DMS153 (cell line): Measurements from ENCODE around the gene GPC5.
A peak's percentile ranks its signal among the peaks of the same experiment; 100 is the strongest.
"Not testable (repeated sequence)": the region's sequence is repeated elsewhere in the genome, so short reads cannot be mapped to it uniquely, and the experiment has no call there.

Source experiments
- DNase-seq: peaks from one replicate; lab custom pipeline; 2025; lab: John Stamatoyannopoulos, UW

GPC5 gene

DNA sequence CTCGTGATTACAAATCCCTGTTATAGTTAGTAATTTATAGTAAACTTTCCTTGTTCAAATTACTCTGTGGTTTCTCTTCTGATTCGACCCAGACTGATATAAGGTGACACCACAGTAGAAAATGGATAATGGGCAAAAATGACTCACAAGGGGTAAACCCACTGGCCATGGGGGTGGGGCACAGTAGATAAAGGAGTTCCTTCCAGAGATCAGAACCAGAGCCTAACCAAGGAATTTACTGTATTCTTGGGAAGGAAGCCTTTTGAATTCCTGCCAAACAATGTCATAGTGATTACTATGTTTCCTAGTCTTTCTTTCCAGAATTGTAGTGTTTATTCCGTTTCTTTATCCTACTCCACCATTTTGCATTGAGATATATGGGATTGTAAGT lies 29.0 kb upstream of the GPC5 start:
- no peak for DNase-seq

DNA sequence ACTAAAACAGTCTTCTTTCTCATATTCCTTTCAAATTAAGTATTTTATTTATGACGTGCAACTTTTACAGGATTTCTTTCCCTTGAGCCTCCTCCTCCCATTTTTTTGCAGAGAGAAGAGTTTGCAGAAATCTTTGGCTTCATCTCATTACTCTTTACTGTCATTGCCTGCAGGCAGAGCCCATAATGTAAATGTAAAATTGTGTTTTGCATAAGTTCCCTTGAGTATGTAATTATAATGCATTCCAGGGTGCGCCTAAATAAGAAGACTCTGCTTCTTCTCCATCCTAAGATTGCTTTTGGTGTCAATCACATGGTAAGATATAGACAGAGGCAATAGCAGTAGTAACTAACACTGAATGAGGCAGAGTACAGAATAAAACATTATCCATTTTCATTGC lies 27.9 kb upstream of the GPC5 start:
- no peak for DNase-seq

DNA sequence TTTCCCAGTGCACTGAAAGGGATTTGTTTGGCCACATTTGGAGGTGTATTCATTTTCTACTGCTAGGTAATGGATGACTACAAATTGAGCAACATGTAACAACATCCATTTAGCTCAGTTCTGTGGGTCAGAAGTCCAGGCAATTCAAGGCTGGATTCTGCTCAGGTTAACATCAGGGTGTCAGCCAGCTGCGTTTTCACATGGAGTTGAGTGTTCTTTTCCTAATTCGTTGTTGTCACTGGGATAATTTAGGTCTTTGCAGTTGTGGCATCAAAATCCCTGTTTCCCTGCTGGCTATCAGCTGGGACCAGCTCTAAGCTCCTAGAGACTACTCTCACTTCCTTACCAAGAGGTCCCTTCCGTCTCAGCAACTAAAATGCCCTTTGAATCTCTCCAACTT lies 25.5 kb upstream of the GPC5 start:
- DNase-seq: no peak

DNA sequence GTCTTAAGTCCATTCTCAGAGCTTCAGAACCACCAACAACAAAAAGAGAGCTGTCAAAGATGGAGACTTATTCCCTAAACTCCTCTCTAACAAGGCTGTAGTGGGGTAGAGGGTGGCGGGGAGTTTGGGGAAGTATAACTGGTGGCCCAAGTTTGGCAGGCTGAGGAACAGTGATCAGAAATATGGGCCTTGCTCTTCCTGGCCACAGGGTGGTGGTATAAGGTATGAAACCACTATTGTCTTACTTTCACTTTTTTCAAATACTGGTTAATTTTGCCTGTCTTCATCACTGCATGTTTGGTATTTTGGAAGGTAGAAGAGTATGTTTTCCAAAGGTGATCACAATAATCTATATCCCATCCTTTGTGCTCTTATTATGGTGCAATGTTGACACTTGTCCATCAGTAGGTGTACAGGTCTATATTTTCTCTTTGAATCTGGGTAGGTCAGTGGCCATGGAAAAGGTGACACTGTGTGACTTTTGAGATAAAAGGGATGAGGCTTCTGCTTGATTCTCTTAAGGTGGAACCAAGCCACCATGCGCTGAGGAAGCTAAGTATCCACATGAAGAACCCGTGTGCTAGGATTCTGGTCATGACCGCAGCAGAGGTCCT lies 23.2 kb upstream of the GPC5 start:
- DNase-seq: no peak

DNA sequence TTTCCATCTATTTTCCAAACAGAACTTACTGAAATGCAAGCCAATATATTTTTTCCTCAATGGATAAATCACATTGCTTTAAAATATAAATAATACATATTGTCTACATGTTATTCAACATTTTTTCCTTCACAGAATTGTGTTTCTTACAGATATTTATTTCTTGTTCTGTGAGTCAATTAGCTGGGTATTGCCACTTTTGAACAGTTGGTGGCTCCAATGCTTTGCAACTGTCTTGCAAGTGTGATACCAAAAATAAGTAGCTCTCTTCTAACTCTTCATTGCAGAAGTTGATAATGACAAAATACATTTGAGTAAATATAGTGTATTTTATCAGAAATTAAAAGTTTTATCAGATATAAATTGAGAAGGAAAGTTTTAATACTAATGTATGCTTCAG lies 17.1 kb upstream of the GPC5 start:
- no peak for DNase-seq

DNA sequence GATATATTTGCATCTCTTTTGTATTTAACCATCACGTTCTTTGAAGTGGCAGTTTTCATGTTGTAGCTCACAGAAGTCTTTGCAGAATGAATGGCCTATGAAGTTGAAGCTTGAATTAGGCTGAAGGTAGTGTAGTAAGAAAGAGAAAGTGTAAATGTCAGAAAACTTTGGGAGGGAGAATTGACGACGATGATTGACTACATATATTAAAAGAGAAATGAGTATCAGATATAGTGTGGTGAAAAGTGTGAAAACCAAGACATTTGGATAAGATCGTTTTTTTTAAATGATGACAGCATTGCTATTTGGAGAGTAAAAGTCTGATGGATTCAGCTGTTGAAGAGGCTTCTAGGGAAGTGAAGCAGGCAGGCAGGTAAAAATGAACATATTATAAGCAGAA lies 14.6 kb upstream of the GPC5 start:
- no peak for DNase-seq

DNA sequence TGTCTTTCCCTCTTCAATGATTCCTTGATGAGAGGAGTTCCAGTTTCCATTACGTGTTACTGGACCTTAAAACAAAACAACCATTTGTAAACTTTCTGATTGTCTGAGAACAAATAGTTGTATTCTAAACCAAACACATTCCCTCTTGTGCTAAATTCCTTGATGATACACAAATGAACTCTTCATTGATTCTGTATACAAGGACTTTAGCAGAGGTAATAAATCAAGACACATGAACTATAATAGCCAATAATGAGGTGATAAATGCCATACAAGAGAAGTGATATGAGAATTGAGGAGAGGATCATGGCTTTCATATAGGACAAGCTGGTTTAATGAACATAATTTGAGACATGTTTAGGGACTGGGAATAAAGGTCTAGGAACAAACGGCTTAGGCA lies 13.5 kb upstream of the GPC5 start:
- DNase-seq: no peak

DNA sequence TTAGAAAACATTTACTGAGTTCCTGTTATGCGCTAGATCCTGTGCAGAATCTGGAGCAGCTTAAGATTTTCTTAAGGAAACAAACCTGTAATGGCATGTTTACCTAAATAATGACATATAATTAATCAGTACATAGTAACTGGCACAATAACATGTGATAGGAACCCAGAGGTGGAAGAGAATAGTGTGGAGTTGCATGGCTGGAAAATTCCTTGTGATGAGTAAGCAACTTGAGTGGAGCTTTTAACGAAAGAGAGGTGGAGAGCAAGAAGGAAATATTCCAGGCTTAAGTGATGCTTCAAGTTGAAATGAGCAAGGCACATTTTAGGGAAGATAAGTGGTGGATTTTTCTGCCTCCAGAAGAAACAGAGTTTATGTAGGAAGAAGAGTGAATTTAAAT lies 9.2 kb upstream of the GPC5 start:
- DNase-seq: no peak

DNA sequence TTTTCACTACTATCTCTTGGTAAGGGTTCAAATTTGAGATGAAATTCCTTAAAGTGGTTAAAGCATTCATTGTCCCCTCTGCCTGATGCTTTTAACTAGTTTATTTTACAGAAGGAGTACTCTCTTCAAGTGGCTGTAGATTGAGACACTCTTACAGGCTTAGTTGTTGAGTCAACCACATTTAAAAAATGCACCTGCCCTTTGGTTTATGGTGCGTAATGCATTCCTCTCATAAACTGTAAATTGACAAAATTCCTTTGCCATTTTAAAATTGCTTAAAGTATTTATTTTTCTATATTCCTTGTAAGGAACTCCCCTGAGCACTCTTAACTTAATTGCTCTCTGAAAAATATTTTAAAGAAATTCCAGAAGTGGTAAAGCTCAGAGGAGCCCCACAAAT lies 826 bp upstream of the GPC5 start:
- no peak for DNase-seq

DNA sequence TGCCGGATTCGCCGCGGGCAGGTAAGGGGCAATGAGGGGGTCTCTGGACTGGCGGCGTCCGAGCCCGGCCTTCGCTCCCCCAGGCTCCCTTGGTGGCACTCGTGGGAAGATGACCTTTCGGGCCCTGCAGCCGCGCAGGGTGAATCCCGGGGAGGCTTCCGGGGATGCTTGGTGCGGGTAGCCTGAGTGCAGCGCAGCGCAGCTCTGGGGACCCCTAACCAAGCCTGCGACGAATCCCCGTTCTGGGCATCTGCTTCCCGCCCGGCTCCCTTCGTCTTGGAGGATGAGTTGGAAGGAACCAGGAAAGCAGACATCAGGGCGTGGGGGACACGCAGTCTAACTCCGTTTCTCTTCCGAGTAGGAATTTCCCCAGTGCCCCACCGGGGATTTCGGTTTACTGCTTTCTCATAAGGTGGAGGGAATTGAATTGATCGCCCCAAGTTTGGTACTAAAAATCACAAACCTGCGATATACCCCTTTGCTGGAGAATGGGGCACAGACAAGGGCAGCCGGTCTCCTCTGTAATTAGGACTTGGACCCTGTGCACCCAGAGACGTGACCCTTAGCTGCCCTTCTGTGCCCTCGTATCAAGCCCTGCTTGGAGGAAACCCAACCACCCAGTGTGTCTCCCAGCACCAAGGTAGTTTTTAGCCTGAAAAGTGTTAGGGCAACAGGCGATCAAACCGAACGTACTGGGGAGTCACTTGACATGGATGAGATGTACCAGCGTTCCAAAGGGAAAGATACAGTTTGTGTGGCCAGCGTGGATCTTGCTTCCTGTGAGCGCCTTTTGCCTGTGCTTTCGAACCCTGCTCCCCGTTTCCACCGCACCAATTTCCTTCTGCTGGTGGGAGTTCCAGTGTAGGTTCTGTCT lies 1.0 kb downstream of the GPC5 start:
- DNase-seq: no peak

DNA sequence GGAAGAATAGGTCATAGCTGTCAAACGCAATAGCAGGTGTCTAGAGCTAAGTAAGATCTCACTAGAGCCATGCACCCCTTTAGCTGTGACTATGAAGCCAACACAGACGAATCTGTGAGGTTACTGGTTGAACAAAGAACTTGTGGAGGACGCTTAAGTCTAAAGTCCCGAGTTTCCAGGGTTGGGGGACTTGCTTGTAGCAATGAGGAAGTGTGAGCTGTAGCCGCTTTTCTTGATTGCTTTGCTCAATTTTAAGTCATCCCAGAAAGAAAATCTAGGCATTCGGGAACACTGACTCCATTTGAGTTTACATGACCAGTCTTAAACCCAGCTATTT lies 1.6 kb downstream of the GPC5 start:
- DNase-seq: no peak

DNA sequence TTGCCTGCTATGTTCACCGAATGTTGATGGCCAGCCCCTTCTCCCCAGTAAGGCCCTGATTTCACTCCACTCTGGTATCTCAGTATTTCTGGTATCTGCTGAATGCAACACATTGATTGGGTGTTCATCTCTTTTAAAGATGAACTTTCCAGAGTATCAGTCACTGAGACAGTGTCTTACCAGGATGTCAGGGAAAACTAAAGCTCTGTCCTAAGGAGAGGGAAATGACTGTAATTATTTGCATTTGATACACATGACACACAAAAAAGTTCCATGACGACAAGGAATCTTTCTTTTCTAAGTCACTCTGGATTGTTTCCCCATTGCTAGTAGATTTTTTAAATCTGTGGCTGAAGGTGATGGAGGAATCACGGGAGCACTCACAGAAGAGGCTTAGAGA lies 2.2 kb downstream of the GPC5 start:
- no peak for DNase-seq

DNA sequence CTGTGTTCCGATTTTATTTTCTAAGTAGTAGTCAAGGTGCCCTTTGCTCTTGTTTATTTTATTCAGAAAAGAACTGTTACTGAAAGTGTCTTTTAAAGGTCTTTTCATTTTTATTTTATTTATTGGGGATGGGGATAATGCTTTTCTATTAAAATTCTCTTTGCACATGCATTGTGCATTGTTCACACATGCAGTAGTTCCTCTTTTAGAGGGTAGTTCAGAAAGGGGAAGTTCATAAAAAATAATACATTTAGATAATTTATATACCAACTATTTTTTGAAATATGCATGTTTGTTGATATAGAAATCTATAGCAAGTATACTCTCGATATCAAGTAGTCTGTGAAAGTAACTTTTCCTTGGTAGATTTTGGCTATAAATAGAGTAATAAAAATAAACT lies 3.5 kb downstream of the GPC5 start:
- no peak for DNase-seq

DNA sequence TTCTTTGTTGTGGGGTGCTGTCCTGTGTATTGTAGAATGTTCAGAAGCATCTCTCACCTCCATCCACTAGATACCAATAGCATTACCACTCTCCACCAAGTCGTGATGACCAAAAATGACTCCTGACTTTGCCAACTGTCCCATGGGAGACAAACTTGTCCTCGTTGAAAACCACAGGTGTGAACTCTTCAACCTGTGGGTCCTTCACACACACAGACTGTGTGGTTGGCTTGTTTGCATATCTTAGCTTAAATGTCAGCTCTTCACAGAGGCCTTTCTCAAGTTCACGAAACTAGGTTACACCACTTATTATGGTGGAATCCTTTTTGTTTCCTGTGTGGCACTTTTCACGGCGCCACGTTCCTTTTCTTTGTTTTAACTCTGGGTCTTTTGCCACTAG lies 6.8 kb downstream of the GPC5 start:
- no peak for DNase-seq

DNA sequence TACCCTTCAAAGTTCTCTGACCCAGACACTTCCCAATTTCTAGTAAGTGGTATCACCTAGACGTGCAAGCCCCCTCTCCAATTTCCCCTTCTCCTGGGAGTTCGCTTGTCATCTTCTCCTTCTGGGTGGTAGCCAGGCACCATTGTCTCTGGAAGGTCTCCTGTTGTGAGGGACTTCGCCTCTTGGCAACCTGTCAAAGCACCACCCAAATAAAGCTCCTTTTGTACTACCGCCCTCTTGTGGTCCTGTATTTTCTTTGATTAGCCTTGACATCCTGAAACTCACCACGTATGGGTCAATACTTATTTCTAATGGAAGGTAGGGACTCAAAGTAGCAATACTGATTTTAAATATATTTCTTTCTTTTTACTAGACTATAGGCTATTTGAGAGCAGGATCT lies 8.2 kb downstream of the GPC5 start:
- peak; percentile 5 for DNase-seq

DNA sequence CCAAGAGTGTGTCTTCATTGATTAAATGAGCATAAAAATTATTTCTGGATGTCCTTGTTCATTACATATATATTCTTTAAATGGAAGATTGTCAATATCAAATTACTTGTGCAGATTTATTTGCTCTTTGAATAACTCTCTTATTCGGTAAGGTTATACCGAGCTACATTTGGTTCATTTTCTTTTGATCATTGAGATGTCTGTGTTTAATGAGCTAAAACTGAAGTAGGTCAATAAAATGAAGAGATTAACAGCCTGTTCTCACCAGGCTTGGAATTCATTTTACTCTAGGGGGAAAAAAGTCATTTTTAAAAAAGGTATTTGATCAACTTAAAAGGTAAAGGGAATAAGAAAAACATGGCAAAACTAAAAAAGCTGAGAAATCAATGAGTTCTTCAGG lies 10.6 kb downstream of the GPC5 start:
- DNase-seq: no peak

DNA sequence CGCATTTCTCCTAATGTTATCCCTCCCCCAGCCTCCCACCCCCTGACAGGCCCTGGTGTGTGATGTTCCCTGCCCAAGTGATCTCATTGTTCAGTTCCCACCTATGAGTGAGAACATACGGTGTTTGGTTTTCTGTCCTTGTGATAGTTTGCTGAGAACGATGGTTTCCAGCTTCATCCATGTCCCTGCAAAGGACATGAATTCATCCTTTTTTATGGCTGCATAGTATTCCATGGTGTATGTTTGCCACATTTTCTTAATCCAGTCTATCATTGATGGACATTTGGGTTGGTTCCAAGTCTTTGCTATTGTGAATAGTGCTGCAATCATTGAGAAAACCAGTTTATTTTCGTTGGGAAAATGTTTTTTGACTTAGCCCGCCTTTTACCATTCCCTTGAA lies 18.2 kb downstream of the GPC5 start:
- DNase-seq: not testable (repeated sequence)

DNA sequence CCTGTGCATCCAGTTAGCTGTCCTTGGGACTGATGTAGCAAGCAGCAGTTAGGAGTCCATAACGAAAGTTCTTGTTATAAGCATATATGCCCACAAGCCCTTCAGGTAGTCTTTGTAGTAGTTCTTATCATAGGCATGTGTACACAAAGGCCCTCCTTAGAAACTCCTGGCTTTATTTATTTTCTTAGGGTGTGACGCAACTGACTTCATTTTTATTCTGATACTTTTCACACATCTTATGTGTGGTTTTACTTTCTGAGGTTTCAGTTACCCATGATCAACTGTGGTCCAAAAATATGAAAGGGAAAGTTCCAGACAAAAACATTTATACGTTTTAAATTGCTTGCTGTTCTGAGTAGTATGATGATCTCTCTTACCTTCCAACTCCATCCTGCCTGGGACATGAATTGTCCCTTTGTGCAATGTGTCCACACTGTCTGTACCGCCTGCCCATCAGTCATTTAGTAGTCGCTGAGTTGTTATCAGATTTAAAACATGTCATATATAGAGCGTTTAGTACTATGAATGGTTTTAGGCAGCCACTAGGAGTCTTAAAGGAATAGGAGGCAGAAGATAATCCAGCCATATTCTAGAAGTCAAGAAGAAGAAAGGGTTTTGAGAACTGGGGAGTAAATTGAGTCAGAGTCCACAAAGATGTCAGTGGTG lies 19.4 kb downstream of the GPC5 start:
- DNase-seq: no peak

DNA sequence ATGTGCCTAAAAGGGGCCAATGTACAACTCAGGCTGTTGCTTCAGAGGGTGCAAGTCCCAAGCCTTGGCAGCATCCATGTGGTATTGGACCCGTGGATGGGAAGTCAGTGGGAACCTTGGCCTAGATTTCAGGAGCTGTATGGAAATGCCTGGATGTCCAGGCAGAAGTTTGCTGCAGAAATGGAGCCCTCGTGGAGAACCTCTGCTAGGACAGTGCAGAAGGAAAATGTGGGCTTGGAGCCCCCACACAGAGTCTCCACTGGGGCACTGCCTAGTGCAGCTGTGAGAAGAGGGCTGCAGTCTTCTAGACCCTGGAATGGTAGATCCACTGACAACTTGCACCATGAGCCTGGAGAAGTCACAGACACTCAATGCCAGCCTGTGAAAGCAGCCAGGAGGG lies 28.5 kb downstream of the GPC5 start:
- DNase-seq: no peak

DNA sequence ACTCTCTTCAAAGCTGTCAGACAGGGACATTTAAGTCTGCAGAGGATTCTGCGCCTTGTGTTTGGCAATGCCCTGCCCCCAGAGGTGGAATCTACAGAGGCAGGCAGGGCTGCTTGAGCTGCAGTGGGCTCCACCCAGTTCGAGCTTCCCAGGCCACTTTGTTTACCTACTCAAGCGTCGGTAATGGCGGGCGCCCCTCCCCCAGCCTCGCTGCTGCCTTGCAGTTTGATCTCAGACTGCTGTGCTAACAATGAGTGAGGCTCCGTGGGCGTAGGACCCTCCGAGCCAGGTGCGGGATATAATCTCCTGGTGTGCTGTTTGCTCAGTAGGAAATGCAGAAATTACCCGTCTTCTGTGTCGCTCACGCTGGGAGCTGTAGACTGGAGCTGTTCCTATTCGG lies 40.3 kb downstream of the GPC5 start:
- DNase-seq: not testable (repeated sequence)

DNA sequence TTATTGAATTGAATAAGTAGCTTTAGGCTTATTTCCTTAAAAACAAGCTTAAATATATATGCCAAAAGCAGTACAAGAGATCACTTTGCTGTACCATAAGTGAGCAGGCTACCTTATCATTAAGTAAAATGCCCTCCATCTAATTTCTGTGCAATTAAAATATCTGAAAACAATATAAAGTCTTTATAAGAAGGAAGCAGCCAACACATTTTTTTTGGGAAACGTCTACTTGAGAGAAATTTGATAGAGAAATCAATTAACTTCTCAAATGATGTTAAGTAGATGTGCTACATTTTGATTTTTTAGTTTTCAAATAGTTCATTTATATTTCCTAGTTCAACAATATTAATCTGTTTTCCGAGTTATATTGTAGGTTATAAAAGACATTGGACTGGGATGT lies 52.5 kb downstream of the GPC5 start:
- no peak for DNase-seq

DNA sequence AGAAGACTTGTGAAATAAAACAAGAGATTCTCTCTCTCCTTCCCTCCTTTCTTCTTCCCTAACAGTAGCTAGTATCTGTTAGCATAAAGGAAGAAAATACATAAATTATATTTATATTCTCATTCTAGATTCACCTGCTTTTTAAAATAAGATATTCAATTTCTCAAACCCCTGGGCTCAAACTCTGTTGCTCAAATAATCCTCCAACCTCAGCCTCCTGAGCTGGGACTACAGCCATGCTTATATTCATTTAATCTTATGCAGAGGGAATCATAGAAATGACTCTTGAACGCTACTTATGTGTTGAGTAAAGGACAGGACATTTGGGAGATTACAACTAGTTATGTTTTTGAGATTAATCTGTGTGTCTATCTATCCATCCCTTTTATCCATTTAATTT lies 56.2 kb downstream of the GPC5 start:
- no peak for DNase-seq

DNA sequence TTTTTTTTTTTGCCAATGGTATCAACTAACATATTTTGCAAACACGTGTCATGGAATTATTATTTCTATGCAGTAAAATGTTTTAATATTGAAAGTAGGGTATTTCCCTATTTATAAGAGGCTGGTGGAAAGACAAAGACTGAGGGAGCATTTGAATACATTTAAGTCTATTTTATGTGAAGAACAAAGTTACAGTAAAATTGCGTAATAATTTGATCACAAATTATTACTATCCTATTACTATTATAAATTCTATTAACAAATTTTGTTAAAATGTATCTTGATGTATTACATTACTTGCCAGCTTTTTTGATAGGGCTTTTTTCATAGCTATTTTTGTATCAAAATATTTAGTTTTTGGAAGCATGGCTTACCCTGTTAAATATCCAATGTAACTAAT lies 58.4 kb downstream of the GPC5 start:
- no peak for DNase-seq

DNA sequence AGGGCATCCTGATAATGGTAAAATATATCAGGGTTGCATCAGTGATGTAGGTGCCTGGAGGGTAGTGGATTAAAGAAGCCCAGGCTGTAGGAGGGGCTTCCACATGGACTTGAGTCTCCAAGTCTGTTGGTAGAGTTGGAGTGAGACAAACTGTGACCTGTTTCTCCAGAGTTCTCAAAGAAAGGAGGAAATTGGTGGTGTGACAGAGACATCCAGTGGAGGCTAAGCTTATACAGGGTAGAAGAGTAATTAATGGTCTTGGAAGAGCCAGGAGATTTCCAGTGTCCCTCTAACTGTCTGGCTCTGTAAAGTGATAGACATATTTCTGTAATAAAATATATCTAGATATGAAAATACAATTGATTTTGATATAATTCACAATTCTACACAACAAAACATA lies 61.1 kb downstream of the GPC5 start:
- no peak for DNase-seq
